HG02970 (cell line): ENCODE results near the gene FOXP1.
A peak's percentile ranks its signal among the peaks of the same experiment; 100 is the strongest.
"Not testable (repeated sequence)": the region's sequence is repeated elsewhere in the genome, so short reads cannot be mapped to it uniquely, and the experiment has no call there.

Experiments
- ATAC-seq: cut with Tn5 transposase; IDR thresholded peaks from one replicate; pipeline ENCODE4 v1.9.1; 2021; ENCODE audit warnings: mild to moderate bottlenecking, moderate library complexity, moderate number of reproducible peaks; ENCODE audit not compliant: unreplicated experiment, low FRiP score

The FOXP1 gene

GRCh38 chr3:71438071-71438685, 145.3 kb downstream of the FOXP1 start:
- no peak for ATAC-seq

DNA sequence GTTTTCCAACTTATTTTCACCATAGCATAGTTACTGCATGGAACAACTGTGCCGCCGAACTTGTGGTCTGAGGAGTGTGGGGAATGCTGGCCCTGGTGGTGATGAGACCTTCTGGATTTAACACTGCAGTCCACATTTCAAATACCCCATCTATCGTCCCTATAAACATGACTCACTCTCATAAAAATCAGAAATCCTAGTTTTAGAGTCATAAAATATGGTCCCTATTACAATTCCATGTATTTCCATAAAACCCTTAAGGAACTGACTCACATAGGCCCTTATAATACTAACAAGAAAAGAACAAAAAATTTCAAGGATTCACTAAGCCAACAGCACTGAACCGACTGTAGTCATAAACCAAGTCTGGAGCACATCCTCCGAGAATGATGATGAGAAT, 147.2 kb downstream of the FOXP1 start:
- ATAC-seq: no peak

DNA sequence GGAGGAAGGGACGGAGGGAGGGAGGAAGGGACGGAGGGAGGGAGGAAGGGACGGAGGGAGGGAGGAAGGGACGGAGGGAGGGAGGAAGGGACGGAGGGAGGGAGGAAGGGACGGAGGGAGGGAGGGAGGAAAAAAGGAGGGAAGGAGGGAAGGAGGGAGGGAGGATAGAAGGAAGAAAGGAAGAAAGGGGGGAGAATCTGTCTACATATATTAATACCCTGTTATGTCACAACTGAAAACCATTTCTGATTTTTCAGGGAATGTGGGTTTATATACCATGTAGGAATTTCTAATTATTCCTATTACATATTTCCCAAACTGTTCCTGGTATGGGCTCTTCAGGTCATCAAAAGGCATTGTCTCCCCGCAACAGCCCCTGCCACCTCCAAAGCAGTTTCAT, 147.7 kb downstream of the FOXP1 start:
- ATAC-seq: not testable (repeated sequence)

DNA sequence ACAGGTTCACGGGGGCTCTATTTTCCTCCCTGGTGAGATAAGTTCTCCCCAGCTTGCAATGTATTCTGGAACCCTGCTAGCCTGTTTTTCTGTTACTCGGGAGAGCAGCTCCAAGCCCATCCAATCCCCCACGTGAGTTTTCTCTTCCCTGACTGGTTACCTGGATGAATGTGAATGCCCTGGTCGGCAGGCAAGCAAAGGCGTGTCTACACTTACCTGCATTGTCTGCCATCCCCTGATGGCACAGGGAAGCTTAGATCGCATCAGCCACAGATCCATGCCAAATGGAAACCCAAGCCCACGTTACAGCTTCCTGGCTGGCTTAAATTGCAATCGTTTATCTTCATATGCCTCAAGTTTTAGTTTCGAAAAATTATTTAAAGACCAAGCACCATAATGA, 149.9 kb downstream of the FOXP1 start:
- no peak for ATAC-seq

GRCh38 chr3:71432044-71432975, 151.2 kb downstream of the FOXP1 start:
- no peak for ATAC-seq

DNA sequence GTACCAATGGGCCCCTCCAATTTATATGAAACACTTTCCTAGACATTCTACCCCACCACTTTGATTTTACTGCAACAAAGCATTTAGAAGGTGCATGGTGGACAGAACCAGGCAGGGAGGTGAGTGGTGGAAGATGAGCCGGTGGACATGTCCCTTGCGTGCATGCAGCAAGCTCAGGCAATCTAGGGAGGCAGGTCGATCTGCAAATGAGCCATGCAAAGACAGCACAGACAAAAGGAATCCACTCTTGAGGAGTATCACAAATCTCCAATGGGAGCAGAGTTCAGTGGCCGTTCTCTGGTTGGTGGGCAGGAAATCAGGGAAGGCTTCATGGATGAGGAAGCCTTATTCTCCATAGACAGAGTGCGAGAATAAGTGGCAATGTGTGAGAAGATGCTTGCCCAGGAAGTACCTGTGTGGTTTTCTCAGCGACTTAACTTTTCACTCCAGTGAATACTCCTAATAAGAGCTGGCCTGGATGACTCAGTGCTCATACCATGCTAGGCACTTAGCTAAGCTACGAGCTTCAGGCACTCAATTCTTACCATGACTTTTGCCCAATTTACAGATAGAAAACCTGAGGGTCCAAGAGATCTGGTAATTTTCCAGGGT, 152.5 kb downstream of the FOXP1 start:
- ATAC-seq: no peak

GRCh38 chr3:71429597-71429988, 153.9 kb downstream of the FOXP1 start:
- ATAC-seq: no peak

- ATAC-seq: no peak
Measured at GRCh38 chr3:71428841-71429596, 154.5 kb downstream of the FOXP1 start.

DNA sequence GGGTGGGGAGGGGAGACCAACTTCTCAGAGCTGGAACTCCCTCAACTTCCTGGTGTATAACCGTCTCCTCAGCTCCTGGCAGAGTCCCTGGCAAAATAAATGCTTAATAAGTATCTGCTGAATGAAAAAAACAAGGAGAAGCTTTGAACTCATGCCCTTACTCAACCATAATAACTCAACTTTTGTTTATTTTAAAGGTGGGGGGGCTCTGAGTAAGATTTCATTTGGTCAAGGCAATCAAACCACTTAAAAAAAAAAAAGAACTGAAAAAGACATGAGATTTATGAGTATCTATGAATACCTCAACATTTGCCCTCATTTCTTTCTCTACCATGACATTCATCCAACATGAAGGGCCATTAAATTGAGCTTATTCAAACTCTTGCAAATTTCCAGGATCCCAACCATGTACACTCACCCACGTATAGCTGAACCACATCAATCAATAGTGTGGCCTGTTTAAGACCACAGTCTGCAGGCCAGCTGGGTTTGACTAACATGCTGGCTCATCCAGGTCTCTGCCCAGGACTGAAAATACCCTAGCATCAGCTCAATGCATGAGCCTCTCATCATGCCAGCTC, 157.9 kb downstream of the FOXP1 start:
- ATAC-seq: no peak

DNA sequence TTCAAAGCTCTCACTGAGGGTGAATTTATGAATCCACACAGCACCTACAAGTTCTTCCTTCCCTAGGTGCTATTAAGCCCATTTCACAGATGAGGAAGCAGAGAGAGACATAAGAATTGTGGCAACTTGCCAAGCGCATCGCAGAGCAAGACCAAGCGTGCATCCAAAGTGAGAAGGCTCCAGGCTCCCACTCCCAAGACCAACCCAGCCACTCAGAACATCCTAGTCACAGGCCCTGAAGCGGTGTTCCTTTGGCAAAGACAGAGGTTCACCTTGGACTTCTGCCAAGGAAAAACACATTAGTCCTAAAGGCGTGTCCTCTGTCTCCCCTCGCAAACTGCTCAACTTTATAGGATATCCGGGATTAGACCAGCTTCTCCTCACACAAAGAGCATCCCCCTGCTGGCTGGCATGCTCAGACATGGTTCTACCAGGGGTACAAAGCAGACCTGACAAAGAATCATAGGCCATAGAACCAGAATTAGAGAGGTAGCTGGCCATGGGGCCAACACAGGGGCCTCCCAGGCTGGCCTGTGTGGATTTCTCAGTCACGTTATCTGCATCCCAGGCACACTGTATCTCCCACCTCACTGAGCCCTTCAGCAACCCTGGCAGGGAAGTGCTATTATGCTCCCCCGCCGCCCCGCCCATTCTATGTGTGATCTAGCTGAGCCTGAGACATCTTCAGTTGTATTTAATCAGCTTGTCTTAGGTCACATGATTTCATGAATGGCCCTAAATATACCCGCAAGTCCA, 160.2 kb downstream of the FOXP1 start:
- ATAC-seq: no peak

GRCh38 chr3:71421820-71422566, 161.5 kb downstream of the FOXP1 start:
- peak; percentile 84 for ATAC-seq

GRCh38 chr3:71421475-71421819, 162.1 kb downstream of the FOXP1 start:
- ATAC-seq: peak; percentile 55

- no peak for ATAC-seq
Measured at GRCh38 chr3:71419369-71419768, 164.2 kb downstream of the FOXP1 start.

GRCh38 chr3:71417791-71418190, 165.7 kb downstream of the FOXP1 start:
- ATAC-seq: no peak

DNA sequence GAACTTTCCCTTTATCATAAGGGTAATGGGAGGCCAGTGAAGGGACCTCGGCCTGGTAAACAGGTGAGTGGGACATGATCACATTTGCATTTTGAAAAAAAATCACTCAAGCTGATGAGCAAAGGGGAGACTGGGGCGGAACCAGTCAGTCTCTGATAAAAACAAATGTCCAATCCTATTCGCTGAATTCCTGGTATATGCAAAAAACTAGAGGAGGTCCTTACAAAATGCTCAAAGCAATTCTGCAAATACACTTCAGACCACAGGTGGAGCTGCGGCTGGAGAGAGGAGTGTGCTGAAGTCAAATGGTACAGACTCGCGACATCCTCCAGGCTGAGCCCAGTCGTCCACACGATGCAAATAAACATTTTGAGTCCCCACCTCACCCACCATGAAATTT, 166.7 kb downstream of the FOXP1 start:
- no peak for ATAC-seq

DNA sequence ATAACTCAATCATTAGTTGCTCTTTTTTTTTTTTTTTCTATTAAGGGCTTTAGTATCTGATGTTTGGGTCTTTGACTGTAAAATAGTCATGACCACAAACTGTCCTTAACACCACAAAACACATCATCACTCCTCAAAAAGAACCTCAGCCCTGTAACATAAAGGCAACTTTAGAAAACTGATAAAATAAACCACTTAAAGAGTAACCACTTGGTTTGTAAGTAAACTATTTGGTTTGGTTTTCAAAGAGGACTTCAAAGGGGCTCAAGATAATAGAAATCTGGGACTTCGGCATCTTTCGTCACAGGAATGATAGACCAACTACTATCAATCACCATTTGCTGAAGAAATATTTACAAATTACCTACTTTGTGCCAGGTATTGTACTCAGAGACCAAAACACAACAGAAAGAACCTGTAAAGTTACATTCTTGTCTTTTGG, 167.8 kb downstream of the FOXP1 start:
- no peak for ATAC-seq

GRCh38 chr3:71414189-71414927, 169.2 kb downstream of the FOXP1 start:
- ATAC-seq: no peak

DNA sequence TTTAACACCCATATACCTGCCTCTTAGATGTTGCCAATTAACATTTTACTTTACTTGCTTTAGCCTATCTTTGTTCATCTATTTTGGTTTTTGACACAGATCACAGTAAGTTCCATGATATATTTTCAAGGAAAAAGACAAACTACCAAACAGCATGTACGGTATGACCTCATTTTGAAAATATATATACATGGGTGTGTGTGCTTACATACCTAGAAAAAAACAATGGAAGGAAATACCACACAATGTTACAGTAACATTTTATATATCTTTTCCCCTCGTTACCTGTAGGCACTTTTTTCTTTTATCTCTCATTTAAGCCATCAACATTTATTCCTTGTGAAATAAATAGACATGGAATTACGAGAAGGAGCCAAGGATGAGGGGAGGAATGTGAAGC, 170.0 kb downstream of the FOXP1 start:
- no peak for ATAC-seq
